ENCODE data around the gene GNAL. TPM values are rescaled to one million over a fixed set of nuclear protein-coding genes. Genes with fewer than 3 reads are reported as not detected.
A peak's percentile ranks its signal among the peaks of the same experiment; 100 is the strongest.

The GNAL gene
- total and polyA plus RNA-seq, 7 donors, result 0.46 to 25.1 (median 13.2) TPM

DNA sequence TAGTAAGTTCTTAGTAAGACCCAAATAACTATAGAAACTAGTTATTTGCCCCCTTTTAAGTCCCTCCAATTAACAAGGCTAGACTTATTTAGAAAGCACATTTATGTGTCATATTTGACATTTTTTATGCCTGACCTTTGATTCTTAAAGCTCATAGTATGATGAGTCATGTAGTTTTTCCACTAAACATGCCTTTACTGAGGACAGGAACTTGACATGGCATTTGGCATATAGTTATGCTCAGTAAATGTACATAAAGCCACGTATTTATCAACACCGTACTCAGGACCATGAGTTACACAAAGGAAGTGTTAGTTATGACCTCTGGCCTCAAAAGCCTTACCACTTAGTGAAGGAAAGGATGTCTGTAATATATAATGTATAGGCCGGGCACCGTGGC is 78.9 kb downstream of the GNAL start:
- H3K9me3 ChIP-seq, result no peaks in the 10 kb centered on the region
- intact Hi-C loops (cut with DNase I), result no loop called here
- no peak overlapping the region for H3K4me3 ChIP-seq
- DNase-seq, result no peak
- 63 to 71% methylated on average over 4 of the region's 4 CpGs for WGBS, 2 donors
- no peak overlapping the region for H3K27ac ChIP-seq
- TF ChIP-seq, protein P1, sequence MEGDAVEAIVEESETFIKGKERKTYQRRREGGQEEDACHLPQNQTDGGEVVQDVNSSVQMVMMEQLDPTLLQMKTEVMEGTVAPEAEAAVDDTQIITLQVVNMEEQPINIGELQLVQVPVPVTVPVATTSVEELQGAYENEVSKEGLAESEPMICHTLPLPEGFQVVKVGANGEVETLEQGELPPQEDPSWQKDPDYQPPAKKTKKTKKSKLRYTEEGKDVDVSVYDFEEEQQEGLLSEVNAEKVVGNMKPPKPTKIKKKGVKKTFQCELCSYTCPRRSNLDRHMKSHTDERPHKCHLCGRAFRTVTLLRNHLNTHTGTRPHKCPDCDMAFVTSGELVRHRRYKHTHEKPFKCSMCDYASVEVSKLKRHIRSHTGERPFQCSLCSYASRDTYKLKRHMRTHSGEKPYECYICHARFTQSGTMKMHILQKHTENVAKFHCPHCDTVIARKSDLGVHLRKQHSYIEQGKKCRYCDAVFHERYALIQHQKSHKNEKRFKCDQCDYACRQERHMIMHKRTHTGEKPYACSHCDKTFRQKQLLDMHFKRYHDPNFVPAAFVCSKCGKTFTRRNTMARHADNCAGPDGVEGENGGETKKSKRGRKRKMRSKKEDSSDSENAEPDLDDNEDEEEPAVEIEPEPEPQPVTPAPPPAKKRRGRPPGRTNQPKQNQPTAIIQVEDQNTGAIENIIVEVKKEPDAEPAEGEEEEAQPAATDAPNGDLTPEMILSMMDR (IDR thresholded peaks at IDR 0.05), result no peak
- TF ChIP-seq EP300 (IDR thresholded peaks at IDR 0.05) (no peak), POLR2A (IDR thresholded peaks at IDR 0.05) (no peak), POLR2AphosphoS5 (IDR thresholded peaks at IDR 0.05) (no peak)
- no peaks in the 10 kb centered on the region for H3K4me1 ChIP-seq
- no peaks in the 10 kb centered on the region for H3K27me3 ChIP-seq
- peaks cover 0 to 2% (median 0%) of the 10 kb centered on the region in 4 donors for H3K36me3 ChIP-seq

DNA sequence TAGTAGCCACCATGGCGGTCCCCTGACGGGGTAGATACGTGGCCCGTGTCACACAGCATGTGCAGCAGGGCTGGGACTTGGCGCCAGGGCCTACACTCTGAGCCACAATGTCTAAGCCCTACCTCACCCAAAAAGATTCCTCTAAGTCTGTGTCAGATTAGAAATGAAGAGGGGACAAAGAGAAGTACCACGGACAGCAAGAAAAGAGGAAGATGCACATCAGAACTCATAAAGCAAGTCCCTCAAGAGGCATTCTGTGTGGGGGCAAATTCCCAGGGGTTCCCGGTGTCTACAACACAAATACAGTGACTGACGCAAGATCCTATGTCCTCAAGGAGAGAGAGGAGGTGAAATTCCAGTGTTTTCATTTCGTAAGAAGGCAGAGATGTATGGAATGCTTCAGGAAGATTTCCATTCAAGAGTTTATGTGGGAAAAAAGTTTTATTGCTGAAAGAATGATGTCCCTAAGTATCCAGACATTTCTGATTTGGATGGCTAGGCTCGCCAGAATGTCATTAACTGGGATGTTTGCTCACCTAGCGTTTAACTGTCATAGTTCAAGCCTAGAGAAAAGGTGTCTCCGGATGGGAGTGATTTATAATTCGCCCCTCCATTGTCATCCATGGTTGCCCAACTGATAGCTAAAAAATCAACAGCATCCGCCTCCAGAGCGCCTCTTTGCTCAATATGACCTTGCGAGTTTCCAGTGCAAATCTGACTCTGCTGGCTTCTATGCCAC is 86.5 kb downstream of the GNAL start:
- peaks cover 0 to 5% (median 0%) of the 10 kb centered on the region in 4 donors for H3K36me3 ChIP-seq
- H3K9me3 ChIP-seq, result no peaks in the 10 kb centered on the region
- no peaks in the 10 kb centered on the region for H3K27me3 ChIP-seq
- no peak overlapping the region for H3K27ac ChIP-seq
- TF ChIP-seq, protein P1 (IDR thresholded peaks at IDR 0.05), result no peak
- TF ChIP-seq POLR2A (IDR thresholded peaks at IDR 0.05) (no peak), POLR2AphosphoS5 (IDR thresholded peaks at IDR 0.05) (no peak), EP300 (IDR thresholded peaks at IDR 0.05) (no peak)
- H3K4me3 ChIP-seq, result no peak overlapping the region
- H3K4me1 ChIP-seq, result peaks cover 0 to 9% (median 6%) of the 10 kb centered on the region in 4 donors
- intact Hi-C loops (cut with DNase I), result no loop called here
- 90% methylated on average over 16 of the region's 16 CpGs for WGBS, 2 donors
- no peak for DNase-seq

GRCh38 chr18:11780042-11780441 is 91.0 kb downstream of the GNAL start:
- WGBS, 2 donors, result 71 to 85% methylated on average over 5 of the region's 5 CpGs
- Histone ChIP-seq H3K36me3 (no peaks in the 10 kb centered on the region), H3K9me3 (no peaks in the 10 kb centered on the region), H3K4me3 (peak overlapping the region in 1 of 4 donors; percentile 3), H3K4me1 (peaks cover 0 to 13% (median 6%) of the 10 kb centered on the region in 4 donors), H3K27ac (peak overlapping the region in 2 of 4 donors; percentile 32 to 50), H3K27me3 (no peaks in the 10 kb centered on the region)
- TF ChIP-seq POLR2A (IDR thresholded peaks at IDR 0.05) (no peak), POLR2AphosphoS5 (IDR thresholded peaks at IDR 0.05) (no peak), EP300 (IDR thresholded peaks at IDR 0.05) (no peak)
- TF ChIP-seq, protein P1 (IDR thresholded peaks at IDR 0.05), result no peak
- intact Hi-C loops (cut with DNase I), result no loop called here
- no peak for DNase-seq

DNA sequence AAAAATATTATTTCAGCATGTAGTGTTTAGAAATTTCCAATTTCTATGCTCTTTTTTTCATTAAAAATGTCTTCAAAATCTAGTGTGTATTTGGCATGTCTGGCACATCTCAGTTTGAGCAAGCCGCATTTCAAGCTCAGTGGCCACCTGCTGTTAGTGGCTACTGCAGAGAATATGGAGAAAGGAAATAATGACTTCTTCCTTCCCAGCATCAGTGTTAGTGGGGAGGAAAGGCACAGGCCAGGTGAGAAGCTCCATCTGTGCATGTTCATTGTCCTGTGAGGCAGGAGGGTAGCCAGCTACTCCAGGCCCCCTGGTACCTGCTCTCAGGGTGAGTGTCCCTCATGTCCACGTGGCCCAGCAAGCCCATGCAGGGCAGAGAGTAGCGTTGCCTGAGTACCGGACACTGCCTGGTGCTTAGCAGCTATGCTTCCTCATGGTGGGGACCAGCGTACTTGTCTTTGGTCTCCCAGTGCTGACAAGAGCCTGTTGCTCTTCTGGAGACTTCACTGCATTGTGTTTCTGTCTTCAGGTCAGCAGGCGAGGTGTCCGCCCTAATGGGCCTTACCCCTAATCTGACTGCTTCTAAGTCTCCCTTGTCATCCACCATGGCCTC is 94.8 kb downstream of the GNAL start:
- H3K4me1 ChIP-seq, result peaks cover 0 to 13% (median 6%) of the 10 kb centered on the region in 4 donors
- H3K4me3 ChIP-seq, result no peak overlapping the region
- WGBS, 2 donors, result 90 to 94% methylated on average over 7 of the region's 7 CpGs
- no peaks in the 10 kb centered on the region for H3K27me3 ChIP-seq
- no peak for DNase-seq
- intact Hi-C loops (cut with DNase I), result no loop called here
- no peak overlapping the region for H3K27ac ChIP-seq
- H3K9me3 ChIP-seq, result no peaks in the 10 kb centered on the region
- H3K36me3 ChIP-seq, result no peaks in the 10 kb centered on the region
- TF ChIP-seq POLR2A (IDR thresholded peaks at IDR 0.05) (no peak), EP300 (IDR thresholded peaks at IDR 0.05) (no peak), POLR2AphosphoS5 (IDR thresholded peaks at IDR 0.05) (no peak)
- TF ChIP-seq, protein P1 (IDR thresholded peaks at IDR 0.05), result no peak

Measured in sigmoid colon (tissue), 7 donors.